HEK293 (cell line): Measurements from ENCODE around the gene DAW1.

Experiments
- CTCF ChIP-seq: fragments of 450-650 bp; formaldehyde crosslinking; IDR thresholded peaks from 2 replicates; pipeline ENCODE4 v1.5.1; 2016; ENCODE audit warnings: missing biosample characterization, missing genetic modification characterization
- IKZF3 ChIP-seq: fragments of 450-650 bp; IDR thresholded peaks from 2 replicates; pipeline ENCODE4 v1.5.0; 2018; ENCODE audit warnings: missing biosample characterization, mild to moderate bottlenecking, missing genetic modification characterization, moderate library complexity
- KLF1 ChIP-seq: fragments of 450-650 bp; formaldehyde crosslinking; IDR thresholded peaks from 2 replicates; pipeline ENCODE4 v1.5.1; 2016; ENCODE audit warnings: missing biosample characterization, missing genetic modification characterization
- KLF9 ChIP-seq: fragments of 450-650 bp; formaldehyde crosslinking; IDR thresholded peaks from 2 replicates; pipeline ENCODE4 v1.5.1; 2016; ENCODE audit warnings: missing biosample characterization, missing genetic modification characterization, low read depth
- OSR2 ChIP-seq: fragments of 450-650 bp; formaldehyde crosslinking; IDR thresholded peaks from 2 replicates; pipeline ENCODE4 v1.5.1; 2016; ENCODE audit warnings: missing biosample characterization, missing genetic modification characterization
- PRDM4 ChIP-seq: fragments of 450-650 bp; formaldehyde crosslinking; IDR thresholded peaks from 2 replicates; pipeline ENCODE4 v1.5.1; 2017; ENCODE audit warnings: missing biosample characterization, missing genetic modification characterization
- REST ChIP-seq: fragments of 450-650 bp; formaldehyde crosslinking; IDR thresholded peaks from 2 replicates; pipeline ENCODE4 v1.5.1; 2016; ENCODE audit warnings: missing biosample characterization, missing genetic modification characterization
- SETDB1 ChIP-seq: IDR thresholded peaks from one replicate; pipeline ENCODE4 v1.6.1; 2017; ENCODE audit warnings: mild to moderate bottlenecking, low read length, moderate library complexity, mixed read lengths; ENCODE audit not compliant: insufficient read length
- ZNF169 ChIP-seq: fragments of 450-650 bp; formaldehyde crosslinking; IDR thresholded peaks from 2 replicates; pipeline ENCODE4 v1.5.1; 2016; ENCODE audit warnings: missing biosample characterization, missing genetic modification characterization
- ZNF24 ChIP-seq: fragments of 450-650 bp; formaldehyde crosslinking; IDR thresholded peaks from 2 replicates; pipeline ENCODE4 v1.5.1; 2016; ENCODE audit warnings: missing biosample characterization, missing genetic modification characterization
- ZNF274 ChIP-seq, 2 experiments: fragments of 200-500 bp in 1 of 2; fragments of 450-650 bp in 1 of 2; sonication (Bioruptor generic) in 1 of 2; formaldehyde crosslinking in 1 of 2; IDR thresholded peaks; 2 replicates each; pipeline versions ENCODE4 v1.5.1 to v1.6.1; 2014 to 2016; ENCODE audit warnings: borderline replicate concordance in 1 of 2, inconsistent platforms in 1 of 2, low read length in 1 of 2, missing biosample characterization in 1 of 2, missing genetic modification characterization in 1 of 2
- ZNF501 ChIP-seq: fragments of 450-650 bp; formaldehyde crosslinking; IDR thresholded peaks from 2 replicates; pipeline ENCODE4 v1.5.1; 2016; ENCODE audit warnings: missing biosample characterization, missing genetic modification characterization
- ZNF623 ChIP-seq: fragments of 450-650 bp; formaldehyde crosslinking; IDR thresholded peaks from 2 replicates; pipeline ENCODE4 v1.5.1; 2016; ENCODE audit warnings: missing biosample characterization, missing genetic modification characterization
- ZNF660 ChIP-seq: fragments of 450-650 bp; IDR thresholded peaks from 2 replicates; pipeline ENCODE4 v1.5.1; 2018; ENCODE audit warnings: missing biosample characterization, mild to moderate bottlenecking, missing genetic modification characterization

GRCh38 chr2:227861011-227861410 is 10.4 kb upstream of the DAW1 start:
- TF ChIP-seq CTCF (tag by site-specific recombination) (no peak), KLF1 (tag by site-specific recombination) (no peak), OSR2 (tag by site-specific recombination) (no peak), ZNF274 (IDR thresholded peaks at IDR 0.05; ENCODE audit: low read length) (no peak), ZNF274 (tag by site-specific recombination; IDR thresholded peaks at IDR 0.05; ENCODE audit: borderline replicate concordance) (no peak), IKZF3 (tag by site-specific recombination) (no peak), PRDM4 (tag by site-specific recombination) (no peak), ZNF660 (no peak), ZNF623 (no peak), SETDB1 (no peak), KLF9 (tag by site-specific recombination) (no peak), REST (tag by site-specific recombination) (no peak), ZNF24 (tag by site-specific recombination) (no peak), ZNF501 (no peak), ZNF169 (tag by site-specific recombination) (no peak)
